Activated CD8-positive, alpha-beta memory T cell treated with anti-CD3 and anti-CD28 coated beads for 4 hours (primary cell): Measurements from ENCODE around the gene YARS1.
A peak's percentile ranks its signal among the peaks of the same experiment; 100 is the strongest.

Source experiments
- DNase-seq, 2 donors: peaks; one replicate each; pipeline ENCODE4 v3.0.0-alpha.2; 2020; ENCODE audit warnings: low read depth in 2 of 2

YARS1 gene

GRCh38 chr1:32780628-32781234, 36.4 kb downstream of the YARS1 start:
- DNase-seq: no peak

- no peak for DNase-seq
Measured at GRCh38 chr1:32780005-32780404, 37.2 kb downstream of the YARS1 start.

- no peak for DNase-seq
Measured at GRCh38 chr1:32779242-32779641, 37.9 kb downstream of the YARS1 start.

GRCh38 chr1:32775640-32776337, 41.4 kb downstream of the YARS1 start:
- no peak for DNase-seq

- no peak for DNase-seq
Measured at GRCh38 chr1:32774950-32775634, 42.1 kb downstream of the YARS1 start.

GRCh38 chr1:32774464-32774808, 42.7 kb downstream of the YARS1 start:
- no peak for DNase-seq

GRCh38 chr1:32773764-32774463, 43.2 kb downstream of the YARS1 start:
- DNase-seq: no peak

GRCh38 chr1:32773018-32773763, 44.0 kb downstream of the YARS1 start:
- DNase-seq: peak; percentile 40 to 47

GRCh38 chr1:32772281-32773017, 44.7 kb downstream of the YARS1 start:
- no peak for DNase-seq

- no peak for DNase-seq
Measured at GRCh38 chr1:32771561-32772280, 45.4 kb downstream of the YARS1 start.

GRCh38 chr1:32770741-32771548, 46.2 kb downstream of the YARS1 start:
- DNase-seq: no peak

- no peak for DNase-seq
Measured at GRCh38 chr1:32770221-32770731, 46.9 kb downstream of the YARS1 start.

GRCh38 chr1:32769524-32770220, 47.5 kb downstream of the YARS1 start:
- no peak for DNase-seq

- DNase-seq: no peak
Measured at GRCh38 chr1:32768110-32768850, 48.9 kb downstream of the YARS1 start.

- DNase-seq: no peak
Measured at GRCh38 chr1:32767641-32768040, 49.5 kb downstream of the YARS1 start.

GRCh38 chr1:32767156-32767555, 50.0 kb downstream of the YARS1 start:
- DNase-seq: no peak

GRCh38 chr1:32766328-32766972, 50.7 kb downstream of the YARS1 start:
- DNase-seq: no peak
